H1 (cell line): Measurements from ENCODE around the gene PTMS. TPM values are rescaled to one million over a fixed set of nuclear protein-coding genes. Genes with fewer than 3 reads are reported as not detected.

ENCODE experiments used
- CTCF ChIA-PET: fragments of 300-600 bp; sonication (Branson Sonifier 250); formaldehyde crosslinking; loops from one replicate; lab custom pipeline; 2021; ENCODE audit not compliant: partially characterized antibody; lab: Charles Lee
- POLR2A ChIA-PET: fragments of 300-600 bp; sonication (Branson Sonifier 250); formaldehyde crosslinking; loops from one replicate; lab custom pipeline; 2021; ENCODE audit warnings: inconsistent platforms; ENCODE audit not compliant: partially characterized antibody; lab: Charles Lee
- DNase-seq, 2 experiments: peaks; one replicate each; pipeline versions ENCODE4 v3.0.0 to v3.0.0-alpha.2; 2010 to 2022; ENCODE audit warnings: low spot score in 2 of 2, low read depth in 1 of 2, mixed read lengths in 1 of 2
- FAIRE-seq: peaks from 2 replicates; lab custom pipeline; 2011; peaks lifted over from hg19 to GRCh38; lab: Jason Lieb, UNC
- H2AFZ ChIP-seq: 2 replicates; pipeline ENCODE4 v1.8.1; 2012; ENCODE audit warnings: low read length, inconsistent platforms
- H2AK5ac ChIP-seq: 2 replicates; pipeline ENCODE4 v1.6.1; 2013; ENCODE audit warnings: low read depth, low read length
- H2BK120ac ChIP-seq: replicated peaks from 2 replicates; pipeline ENCODE3; 2013; ENCODE audit warnings: low read depth, low read length, inconsistent platforms
- H2BK12ac ChIP-seq: 2 replicates; pipeline ENCODE4 v1.6.1; 2013; ENCODE audit warnings: low read depth, low read length
- H2BK15ac ChIP-seq: 2 replicates; pipeline ENCODE4 v1.6.1; 2013; ENCODE audit warnings: low read length
- H2BK20ac ChIP-seq: 2 replicates; pipeline ENCODE4 v1.6.1; 2013; ENCODE audit warnings: low read length
- H2BK5ac ChIP-seq: 2 replicates; pipeline ENCODE4 v1.6.1; 2013; ENCODE audit warnings: low read depth, low read length
- H3K14ac ChIP-seq: 2 replicates; pipeline ENCODE4 v1.6.1; 2013; ENCODE audit warnings: inconsistent platforms; ENCODE audit not compliant: insufficient read length
- H3K18ac ChIP-seq: 2 replicates; pipeline ENCODE4 v1.6.1; 2013; ENCODE audit warnings: low read length; ENCODE audit errors: extremely low read depth
- H3K23ac ChIP-seq: 2 replicates; pipeline ENCODE4 v1.6.1; 2013; ENCODE audit warnings: inconsistent platforms; ENCODE audit not compliant: insufficient read length
- H3K23me2 ChIP-seq: 2 replicates; pipeline ENCODE4 v1.6.1; 2013; ENCODE audit warnings: low read depth, low read length
- H3K27ac ChIP-seq: 2 replicates; pipeline ENCODE4 v1.6.1; 2011; ENCODE audit warnings: low read depth, low read length, inconsistent platforms
- H3K27me3 ChIP-seq, 4 experiments: replicated peaks in 1 of 4; 1 replicate in 1 of 4; 2 replicates in 3 of 4; pipeline versions ENCODE4 v1.6.1 to v1.8.1; 2011 to 2013; ENCODE audit warnings: low read length in 3 of 4, mild to moderate bottlenecking in 3 of 4, inconsistent platforms in 2 of 4, mixed read lengths in 2 of 4, moderate library complexity in 1 of 4; ENCODE audit not compliant: control insufficient read depth in 3 of 4, insufficient read depth in 3 of 4; ENCODE audit errors: extremely low read depth in 1 of 4
- H3K36me3 ChIP-seq, 4 experiments: 2 replicates each; pipeline versions ENCODE4 v1.6.1 to v1.8.1; 2011 to 2013; ENCODE audit warnings: mild to moderate bottlenecking in 4 of 4, low read length in 3 of 4, moderate library complexity in 2 of 4, control low read depth in 1 of 4, inconsistent platforms in 1 of 4; ENCODE audit not compliant: insufficient read depth in 4 of 4, control insufficient read depth in 2 of 4
- H3K4ac ChIP-seq: replicated peaks from 2 replicates; pipeline ENCODE3; 2013; ENCODE audit warnings: low read length, low read depth, mixed read lengths, inconsistent platforms; ENCODE audit not compliant: insufficient read length
- H3K4me1 ChIP-seq, 4 experiments: replicated peaks in 1 of 4; 1 replicate in 1 of 4; 2 replicates in 3 of 4; pipeline versions ENCODE4 v1.6.1 to v1.8.1; 2011 to 2013; ENCODE audit warnings: low read length in 3 of 4, inconsistent platforms in 2 of 4, mixed read lengths in 1 of 4; ENCODE audit not compliant: insufficient read depth in 4 of 4, control insufficient read depth in 3 of 4
- H3K4me2 ChIP-seq, 2 experiments: 2 replicates each; pipeline versions ENCODE4 v1.6.1 to v1.8.1; 2011 to 2013; ENCODE audit warnings: low read depth in 2 of 2, low read length in 2 of 2, control low read depth in 1 of 2, inconsistent platforms in 1 of 2, mild to moderate bottlenecking in 1 of 2; ENCODE audit not compliant: insufficient read depth in 1 of 2
- H3K4me3 ChIP-seq, 4 experiments: fragments of 200-600, 300-600 bp in 1 of 4; sonication (generic), shearing (Covaris generic), sonication (Bioruptor Twin) in 1 of 4; 2 replicates each; pipeline versions ENCODE4 v1.5.1 to v1.8.1; 2011 to 2016; ENCODE audit warnings: low read length in 4 of 4, low read depth in 3 of 4, control low read depth in 2 of 4, inconsistent platforms in 2 of 4, mild to moderate bottlenecking in 2 of 4, mixed read lengths in 1 of 4, moderate library complexity in 1 of 4; ENCODE audit not compliant: insufficient read depth in 2 of 4; ENCODE audit errors: extremely low read depth in 1 of 4
- H3K56ac ChIP-seq: replicated peaks from 2 replicates; pipeline ENCODE3; 2013; ENCODE audit warnings: low read depth, mild to moderate bottlenecking, mixed read lengths, low read length, inconsistent platforms; ENCODE audit not compliant: insufficient read length
- H3K79me1 ChIP-seq: 2 replicates; pipeline ENCODE4 v1.6.1; 2013; ENCODE audit warnings: low read depth, low read length, control low read depth
- H3K79me2 ChIP-seq, 2 experiments: 2 replicates each; pipeline versions ENCODE4 v1.6.1 to v1.8.1; 2012 to 2013; ENCODE audit warnings: low read length in 2 of 2, mild to moderate bottlenecking in 2 of 2, inconsistent platforms in 1 of 2; ENCODE audit not compliant: insufficient read depth in 2 of 2, control insufficient read depth in 1 of 2
- H3K9ac ChIP-seq, 4 experiments: replicated peaks in 1 of 4; 1 replicate in 1 of 4; 2 replicates in 3 of 4; pipeline versions ENCODE4 v1.6.1 to v1.8.1; 2011 to 2013; ENCODE audit warnings: low read depth in 3 of 4, low read length in 3 of 4, control low read depth in 2 of 4, mild to moderate bottlenecking in 2 of 4, moderate library complexity in 2 of 4, inconsistent platforms in 1 of 4; ENCODE audit errors: extremely low read depth in 1 of 4
- H3K9me3 ChIP-seq, 2 experiments: 2 replicates each; pipeline versions ENCODE4 v1.6.1 to v1.8.1; 2012 to 2013; ENCODE audit warnings: mild to moderate bottlenecking in 2 of 2, moderate library complexity in 2 of 2, control low read depth in 1 of 2, inconsistent platforms in 1 of 2, low read depth in 1 of 2, low read length in 1 of 2, mixed read lengths in 1 of 2; ENCODE audit not compliant: insufficient read depth in 2 of 2
- H4K20me1 ChIP-seq, 2 experiments: replicated peaks in 1 of 2; 2 replicates each; pipeline versions ENCODE3 to v1.8.1; 2011 to 2013; ENCODE audit warnings: inconsistent platforms in 2 of 2, low read length in 2 of 2, mild to moderate bottlenecking in 1 of 2; ENCODE audit not compliant: insufficient read depth in 2 of 2, control insufficient read depth in 1 of 2
- H4K5ac ChIP-seq: 2 replicates; pipeline ENCODE4 v1.6.1; 2013; ENCODE audit warnings: low read length, low read depth, mixed read lengths, inconsistent platforms; ENCODE audit not compliant: insufficient read length
- H4K8ac ChIP-seq: 2 replicates; pipeline ENCODE4 v1.8.0; 2013; ENCODE audit warnings: mild to moderate bottlenecking, moderate library complexity, low read length, inconsistent platforms; ENCODE audit not compliant: insufficient read depth; ENCODE audit errors: extremely low read depth
- H4K91ac ChIP-seq: replicated peaks from 2 replicates; pipeline ENCODE3; 2013; ENCODE audit warnings: low read length, mixed read lengths, inconsistent platforms; ENCODE audit not compliant: insufficient read length
- SIN3A ChIP-seq, 2 experiments: IDR thresholded peaks in 1 of 2; conservative IDR thresholded peaks in 1 of 2; 2 replicates each; pipeline ENCODE4 v1.6.1; 2011 to 2012; ENCODE audit warnings: low read length in 2 of 2, improper control_type of control experiment in 1 of 2, low read depth in 1 of 2, mild to moderate bottlenecking in 1 of 2
- SIX5 ChIP-seq: IDR thresholded peaks from 2 replicates; pipeline ENCODE4 v1.6.1; 2011; ENCODE audit warnings: mild to moderate bottlenecking, low read depth, low read length
- WGBS, 2 experiments: shearing (Covaris generic) in 1 of 2; methylation state at CpG; one replicate each; pipeline versions ENCODE4 v1.1.6 to v1.1.7; 2013 to 2015; ENCODE audit warnings: low lambda C conversion rate in 2 of 2, mixed read lengths in 2 of 2, inconsistent platforms in 1 of 2, low coverage in 1 of 2, missing lambda C conversion rate in 1 of 2; ENCODE audit not compliant: insufficient replicate concordance in 2 of 2, insufficient coverage in 1 of 2, insufficient read length in 1 of 2; ENCODE audit errors: extremely low coverage in 1 of 2, missing lambda C conversion rate in 1 of 2; 5-methylcytosine and 5-hydroxymethylcytosine counted together
- polyA plus RNA-seq, 7 experiments: library from polyadenylated mRNA; depleted of rRNA in 3 of 7; stranded (reverse) in 5 of 7; unstranded in 2 of 7; fragments of >200 nt in 5 of 7; fragments of 200-250 nt in 2 of 7; gene quantifications; 1 replicate in 5 of 7; 2 replicates in 1 of 7; 4 replicates in 1 of 7; pipeline versions ENCODE4 v1.2.1 to v1.2.3, GENCODE V29; 2011 to 2013; ENCODE audit warnings: missing spikeins in 2 of 7, mixed read lengths in 2 of 7
- total RNA-seq: library from RNA; stranded (reverse); fragmentation: NEBNext Ultra II Directional; extraction: Animal tissue kit (Norgen Biotek cat#: 25700); gene quantifications from 2 replicates; pipeline ENCODE4 v1.2.1, GENCODE V29; 2021

PTMS gene
- total and polyA plus RNA-seq, 2 of the 8 experiments (the other 6 are each of a cell fraction or from before 2014, with no cell fraction given) = 444 to 553 TPM

DNA sequence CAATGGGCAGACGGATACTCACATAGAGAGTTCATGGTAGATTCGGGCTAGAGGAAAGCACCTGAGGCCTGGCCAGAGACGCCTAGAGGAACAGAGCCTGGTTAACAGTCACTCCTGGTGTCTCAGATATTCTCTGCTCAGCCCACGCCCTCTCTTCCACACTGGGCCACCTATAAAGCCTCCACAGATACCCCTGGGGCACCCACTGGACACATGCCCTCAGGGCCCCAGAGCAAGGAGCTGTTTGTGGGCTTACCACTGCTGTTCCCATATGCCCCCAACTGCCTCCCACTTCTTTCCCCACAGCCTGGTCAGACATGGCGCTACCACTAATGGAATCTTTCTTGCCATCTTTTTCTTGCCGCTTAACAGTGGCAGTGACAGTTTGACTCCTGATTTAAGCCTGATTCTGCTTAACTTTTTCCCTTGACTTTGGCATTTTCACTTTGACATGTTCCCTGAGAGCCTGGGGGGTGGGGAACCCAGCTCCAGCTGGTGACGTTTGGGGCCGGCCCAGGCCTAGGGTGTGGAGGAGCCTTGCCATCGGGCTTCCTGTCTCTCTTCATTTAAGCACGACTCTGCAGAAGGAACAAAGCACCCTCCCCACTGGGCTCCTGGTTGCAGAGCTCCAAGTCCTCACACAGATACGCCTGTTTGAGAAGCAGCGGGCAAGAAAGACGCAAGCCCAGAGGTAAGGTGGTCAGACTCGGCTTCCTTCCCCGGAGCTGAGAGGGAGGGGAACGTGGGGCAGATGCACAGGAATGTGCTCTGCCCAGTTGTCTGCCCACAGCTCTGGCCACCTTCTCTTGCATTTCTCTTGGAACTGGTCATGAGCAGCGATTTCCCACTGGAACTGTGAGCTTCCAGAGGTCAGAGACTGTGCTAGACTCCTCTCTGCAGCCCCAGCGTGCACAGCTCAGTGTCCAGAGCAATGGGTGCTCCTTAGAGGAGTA lies 23.1 kb downstream of the PTMS start, which contains the start of gene CD4:
CD4 (plus strand) TSS at position 557 of the 953 bp plus-strand sequence. CDS start 10,611 bp downstream, outside the sequence.
- Histone ChIP-seq H3K36me3 (no peaks in the 10 kb centered on the region), H4K5ac (no peak within 1 kb of the TSS), H3K9ac (no peak within 1 kb of the TSS), H2AK5ac (no peak within 1 kb of the TSS), H3K18ac (peak within 1 kb of the TSS; percentile 81; the same call in 1 of the 2 replicates), H3K27me3 (no peaks in the 10 kb centered on the region), H3K4me2 (no peak within 1 kb of the TSS), H4K8ac (peak within 1 kb of the TSS; percentile 57; the same call in 1 of the 2 replicates), H3K4me1 (peaks cover 4 to 13% (median 6%) of the 10 kb centered on the region in 4 experiments; a peak in 6 of 7 replicates), H2AFZ (peak within 1 kb of the TSS; percentile 82), H3K9me3 (no peaks in the 10 kb centered on the region), H2BK5ac (no peak within 1 kb of the TSS), H2BK20ac (peak within 1 kb of the TSS; percentile 61; the same call in 1 of the 2 replicates), H4K91ac (peak within 1 kb of the TSS; percentile 11), H3K23me2 (no peaks in the 10 kb centered on the region)
- DNase-seq (no peak), FAIRE-seq (no peak)
- 78% methylated on average over 18 of the region's 18 CpGs; no CpG with 5 or more reads in 1 of the 2 experiments for WGBS, 2 experiments
- 0 out of 4 replicates have a peak, but pooled peaks of 1 of the 2 experiments have one; percentile 37 for TF ChIP-seq SIN3A (conservative IDR thresholded peaks at IDR 0.05 in 1 of 2, IDR thresholded peaks at IDR 0.05 in 1 of 2; ENCODE audit: low read depth in 1 of 2, low read length in 2 of 2)
- TF ChIP-seq SIX5 = no peak
- TF ChIP-seq, all 59 proteins: peak for 1
- 0 out of 2 replicates have a peak within 1 kb of the TSS, but pooled peaks have one; percentile 72 for H2BK12ac ChIP-seq
- ChIA-PET POLR2A (interaction anchor here (0.6 to 2.4 kb wide), 6 partner anchors 11 to 80 kb away, joined by 3 to 13 read pairs (median 4); partner anchors contain the start of gene PTMS), CTCF (interaction anchor here (1.0 to 29.6 kb wide), 5 partner anchors 11 to 57 kb away, joined by 3 to 532 read pairs (median 7); partner anchors contain the start of genes GNB3, GPR162, MLF2 and P3H3)
- no peak within 1 kb of the TSS for H3K14ac ChIP-seq
- no peaks in the 10 kb centered on the region for H3K79me2 ChIP-seq
- H2BK120ac ChIP-seq = peak within 1 kb of the TSS; percentile 61
- H4K20me1 ChIP-seq = no peaks in the 10 kb centered on the region
- H2BK15ac ChIP-seq = peak within 1 kb of the TSS; percentile 72
- peak within 1 kb of the TSS; percentile 74 for H3K4ac ChIP-seq
- H3K79me1 ChIP-seq = no peaks in the 10 kb centered on the region
- no peak within 1 kb of the TSS for H3K4me3 ChIP-seq
- H3K27ac ChIP-seq = no peak within 1 kb of the TSS
- H3K56ac ChIP-seq = no peak within 1 kb of the TSS
- H3K23ac ChIP-seq = no peak within 1 kb of the TSS
